Nephron progenitor cell (in vitro differentiated cells): Measurements from ENCODE around the gene MORN2.

Source experiments
- DNase-seq: peaks from one replicate; pipeline ENCODE4 v3.0.0; 2021
- H3K27ac Mint-ChIP-seq: 2 replicates; pipeline ENCODE4 v1.8.0; 2021; ENCODE audit warnings: mild to moderate bottlenecking, moderate library complexity, mixed read lengths
- H3K27me3 Mint-ChIP-seq: 2 replicates; pipeline ENCODE4 v1.8.0; 2021; ENCODE audit warnings: mild to moderate bottlenecking, low read depth, mixed read lengths; ENCODE audit not compliant: poor library complexity
- H3K36me3 Mint-ChIP-seq: 2 replicates; pipeline ENCODE4 v1.8.0; 2021; ENCODE audit warnings: low read depth, mixed read lengths
- H3K4me1 Mint-ChIP-seq: 2 replicates; pipeline ENCODE4 v1.8.0; 2021; ENCODE audit warnings: mixed read lengths
- H3K4me3 Mint-ChIP-seq: 2 replicates; pipeline ENCODE4 v1.8.0; 2021; ENCODE audit warnings: mild to moderate bottlenecking, moderate library complexity, mixed read lengths
- H3K9me3 Mint-ChIP-seq: 2 replicates; pipeline ENCODE4 v1.8.0; 2021; ENCODE audit warnings: mild to moderate bottlenecking, moderate library complexity, mixed read lengths
- TF ChIP-seq, protein P1 (sequence below): fragments of 200-600 bp; sonication (generic); IDR thresholded peaks from 2 replicates; pipeline ENCODE4 v1.5.0; 2021; ENCODE audit warnings: antibody characterized with exemption

The MORN2 gene

DNA sequence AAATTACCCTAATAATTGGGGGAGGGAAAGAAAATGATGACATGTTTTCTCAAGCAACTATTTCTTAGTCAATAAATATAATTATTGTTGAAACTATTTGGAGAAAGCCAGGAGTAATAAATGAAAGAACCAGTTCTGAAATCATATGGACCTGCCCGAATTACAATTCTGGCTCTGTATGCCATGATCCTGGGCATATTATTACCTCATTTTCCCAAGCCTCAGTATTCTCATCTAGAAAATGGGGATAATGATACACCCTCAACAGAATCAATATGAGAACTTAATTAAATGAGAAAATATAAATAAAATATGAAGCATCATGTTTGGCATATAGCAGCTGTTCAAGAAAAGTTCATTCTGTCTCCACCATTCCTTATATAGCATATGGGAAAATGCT lies 36.8 kb downstream of the MORN2 start:
- Mint-ChIP-seq H3K27ac (no peak overlapping the region), H3K9me3 (no peaks in the 10 kb centered on the region), H3K4me1 (peaks cover 6% of the 10 kb centered on the region), H3K36me3 (no peaks in the 10 kb centered on the region), H3K4me3 (no peak overlapping the region), H3K27me3 (peaks cover 3% of the 10 kb centered on the region)
- DNase-seq = no peak
- TF ChIP-seq, protein P1, sequence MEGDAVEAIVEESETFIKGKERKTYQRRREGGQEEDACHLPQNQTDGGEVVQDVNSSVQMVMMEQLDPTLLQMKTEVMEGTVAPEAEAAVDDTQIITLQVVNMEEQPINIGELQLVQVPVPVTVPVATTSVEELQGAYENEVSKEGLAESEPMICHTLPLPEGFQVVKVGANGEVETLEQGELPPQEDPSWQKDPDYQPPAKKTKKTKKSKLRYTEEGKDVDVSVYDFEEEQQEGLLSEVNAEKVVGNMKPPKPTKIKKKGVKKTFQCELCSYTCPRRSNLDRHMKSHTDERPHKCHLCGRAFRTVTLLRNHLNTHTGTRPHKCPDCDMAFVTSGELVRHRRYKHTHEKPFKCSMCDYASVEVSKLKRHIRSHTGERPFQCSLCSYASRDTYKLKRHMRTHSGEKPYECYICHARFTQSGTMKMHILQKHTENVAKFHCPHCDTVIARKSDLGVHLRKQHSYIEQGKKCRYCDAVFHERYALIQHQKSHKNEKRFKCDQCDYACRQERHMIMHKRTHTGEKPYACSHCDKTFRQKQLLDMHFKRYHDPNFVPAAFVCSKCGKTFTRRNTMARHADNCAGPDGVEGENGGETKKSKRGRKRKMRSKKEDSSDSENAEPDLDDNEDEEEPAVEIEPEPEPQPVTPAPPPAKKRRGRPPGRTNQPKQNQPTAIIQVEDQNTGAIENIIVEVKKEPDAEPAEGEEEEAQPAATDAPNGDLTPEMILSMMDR = no peak

DNA sequence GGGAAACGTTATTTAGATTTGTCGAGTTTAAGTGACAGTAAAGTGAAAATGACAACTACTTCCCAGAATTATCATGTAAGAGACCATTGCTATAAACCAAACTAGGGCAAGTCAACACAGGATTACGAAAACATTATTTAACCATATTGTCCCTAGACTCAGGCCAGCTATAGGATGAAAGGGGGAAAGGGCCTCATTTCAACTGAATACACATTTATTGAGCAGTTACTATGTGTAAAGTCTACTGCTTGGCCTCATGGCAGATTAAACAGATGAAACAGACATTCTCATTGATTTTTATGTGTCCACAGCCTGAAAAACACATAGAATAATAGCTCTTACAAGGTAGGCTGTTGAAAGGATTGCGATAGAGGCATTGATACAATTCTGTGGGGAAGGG lies 46.6 kb downstream of the MORN2 start:
- peaks cover 8% of the 10 kb centered on the region for H3K27me3 Mint-ChIP-seq
- H3K27ac Mint-ChIP-seq = no peak overlapping the region
- H3K36me3 Mint-ChIP-seq = no peaks in the 10 kb centered on the region
- no peak overlapping the region for H3K4me3 Mint-ChIP-seq
- no peaks in the 10 kb centered on the region for H3K4me1 Mint-ChIP-seq
- H3K9me3 Mint-ChIP-seq = no peaks in the 10 kb centered on the region
- DNase-seq = no peak
- TF ChIP-seq, protein P1 = no peak

DNA sequence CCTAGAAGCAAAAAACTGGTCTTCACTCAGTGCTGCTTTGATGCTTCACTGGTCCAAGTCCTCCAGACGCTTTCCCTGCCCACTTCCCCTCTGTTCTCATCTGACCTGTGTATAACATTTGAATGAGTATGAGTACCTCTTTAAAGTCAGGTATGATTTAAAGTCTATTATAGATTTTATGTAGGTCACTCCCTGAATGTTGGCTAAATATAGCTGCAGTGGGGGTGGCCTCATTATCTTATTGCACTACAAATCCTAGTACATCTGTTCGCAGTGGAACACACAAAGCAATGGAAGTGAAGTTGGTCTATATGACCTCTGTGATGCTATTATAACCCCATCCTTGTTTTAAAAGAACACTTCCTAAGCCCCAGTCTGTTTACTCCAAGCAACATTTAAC lies 47.1 kb downstream of the MORN2 start:
- no peak overlapping the region for H3K4me3 Mint-ChIP-seq
- DNase-seq = no peak
- no peaks in the 10 kb centered on the region for H3K4me1 Mint-ChIP-seq
- TF ChIP-seq, protein P1 = no peak
- H3K27me3 Mint-ChIP-seq = peaks cover 8% of the 10 kb centered on the region
- H3K36me3 Mint-ChIP-seq = no peaks in the 10 kb centered on the region
- no peak overlapping the region for H3K27ac Mint-ChIP-seq
- H3K9me3 Mint-ChIP-seq = no peaks in the 10 kb centered on the region

DNA sequence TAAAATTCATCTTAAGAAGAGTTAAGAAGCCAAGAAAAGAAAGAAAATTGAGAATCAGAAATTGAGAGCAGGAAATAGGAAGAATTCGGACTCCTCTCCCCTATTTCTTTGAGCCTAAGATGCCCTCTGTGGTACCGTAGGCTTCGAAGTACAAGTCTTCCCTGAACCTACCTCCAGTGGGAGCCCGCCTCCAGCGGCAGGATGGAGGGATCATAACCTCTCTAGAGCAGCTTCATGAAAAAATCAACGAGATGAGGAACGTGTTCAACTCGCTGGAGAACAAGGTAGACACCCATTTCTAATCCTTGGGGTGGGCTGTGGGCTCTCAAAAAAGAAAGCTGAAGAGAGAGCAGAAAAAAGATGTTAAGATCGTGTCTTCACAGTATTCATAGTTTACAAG lies 50.2 kb downstream of the MORN2 start:
- H3K9me3 Mint-ChIP-seq = no peaks in the 10 kb centered on the region
- H3K27ac Mint-ChIP-seq = no peak overlapping the region
- no peaks in the 10 kb centered on the region for H3K36me3 Mint-ChIP-seq
- H3K27me3 Mint-ChIP-seq = peaks cover 8% of the 10 kb centered on the region
- DNase-seq = peak; percentile 5
- TF ChIP-seq, protein P1 = no peak
- no peaks in the 10 kb centered on the region for H3K4me1 Mint-ChIP-seq
- no peak overlapping the region for H3K4me3 Mint-ChIP-seq

DNA sequence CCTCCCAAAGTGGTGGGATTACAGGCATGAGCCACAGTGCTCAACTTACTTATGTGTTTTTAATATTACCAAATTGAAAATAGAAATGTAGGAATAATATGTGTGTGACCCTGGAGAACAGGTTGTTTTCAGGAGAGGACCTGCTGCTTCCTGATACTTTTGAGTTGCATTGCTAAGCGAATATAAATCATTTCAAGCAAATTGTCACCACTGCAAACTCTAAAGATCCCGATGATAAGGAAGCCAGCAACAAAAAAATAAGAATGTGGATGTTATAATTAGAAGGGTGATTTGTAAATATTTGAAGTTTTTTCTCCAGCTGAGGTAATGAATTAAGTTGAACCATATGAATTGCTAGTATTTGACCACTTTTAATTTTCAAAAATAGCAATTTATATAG lies 54.8 kb downstream of the MORN2 start:
- H3K27ac Mint-ChIP-seq = no peak overlapping the region
- DNase-seq = no peak

More for the DNA sequence above, 54.8 kb downstream of the MORN2 start:
- TF ChIP-seq, protein P1 = no peak
- Mint-ChIP-seq H3K9me3 (no peaks in the 10 kb centered on the region), H3K36me3 (no peaks in the 10 kb centered on the region), H3K4me1 (no peaks in the 10 kb centered on the region), H3K27me3 (peaks cover 8% of the 10 kb centered on the region), H3K4me3 (no peak overlapping the region)
